Gastroesophageal sphincter (tissue), 4 donors: Measurements from ENCODE around the gene RAB27B. TPM values are rescaled to one million over a fixed set of nuclear protein-coding genes. Genes with fewer than 3 reads are reported as not detected.

Experiments
- ATAC-seq: fragments of 150-250 bp; one replicate; pipeline ENCODE4 v1.9.1; 2016; ENCODE audit warnings: mild to moderate bottlenecking, moderate library complexity
- H3K27ac ChIP-seq, 4 donors: fragments of 200-600 bp; sonication (generic) in 3 of 4; 1 replicate in 3 of 4; 2 replicates in 1 of 4; pipeline ENCODE4 v1.5.1; 2016 to 2019
- H3K27me3 ChIP-seq: fragments of 200-600 bp; sonication (generic); one replicate; pipeline ENCODE4 v1.5.1; 2019
- H3K36me3 ChIP-seq, 2 donors: fragments of 200-600 bp; sonication (generic); one replicate each; pipeline ENCODE4 v1.5.1; 2019; ENCODE audit warnings: control low read depth in 1 of 2
- H3K4me1 ChIP-seq, 3 donors: fragments of 200-600 bp; sonication (generic); 1 replicate in 2 of 3; 2 replicates in 1 of 3; pipeline ENCODE4 v1.5.1; 2016 to 2019; ENCODE audit warnings: control low read depth in 2 of 3
- H3K4me3 ChIP-seq, 2 donors: fragments of 200-600 bp; sonication (generic); one replicate each; pipeline ENCODE4 v1.5.1; 2019; ENCODE audit warnings: mild to moderate bottlenecking in 1 of 2, moderate library complexity in 1 of 2
- H3K9me3 ChIP-seq, 3 donors: fragments of 200-600 bp; sonication (generic); one replicate each; pipeline ENCODE4 v1.5.1; 2017 to 2019; ENCODE audit warnings: control low read depth in 2 of 3
- EP300 ChIP-seq: sonication (generic); formaldehyde crosslinking; IDR thresholded peaks from one replicate; pipeline ENCODE4 v1.6.1; 2017; ENCODE audit warnings: antibody characterized with exemption, mild to moderate bottlenecking
- POLR2A ChIP-seq, 2 donors: fragments of 450-650 bp; IDR thresholded peaks; one replicate each; pipeline ENCODE4 v1.6.1; 2017; ENCODE audit warnings: antibody characterized with exemption in 2 of 2, mild to moderate bottlenecking in 2 of 2, moderate library complexity in 1 of 2
- POLR2AphosphoS5 ChIP-seq: sonication (generic); formaldehyde crosslinking; IDR thresholded peaks from one replicate; pipeline ENCODE4 v1.6.1; 2017; ENCODE audit warnings: antibody characterized with exemption
- WGBS, 2 donors: methylation state at CpG; one replicate each; pipeline ENCODE4 v1.1.5; 2018; ENCODE audit warnings: low coverage in 1 of 2; 5-methylcytosine and 5-hydroxymethylcytosine counted together
- total RNA-seq, 4 donors: library from RNA; depleted of rRNA; stranded (reverse); fragments of >200 nt; gene quantifications; one replicate each; pipeline ENCODE4 v1.1.0, GENCODE V29; 2016
- TF ChIP-seq, protein P1 (sequence below), 4 experiments: fragments of 200-600 bp in 2 of 4; fragments of 450-650 bp in 2 of 4; sonication (generic) in 1 of 4; IDR thresholded peaks; one replicate each; pipeline ENCODE4 v1.5.1; 2017 to 2019; ENCODE audit warnings: antibody characterized with exemption in 4 of 4, mild to moderate bottlenecking in 2 of 4, moderate library complexity in 2 of 4

RAB27B gene
- total RNA-seq, 4 donors from 2014 or later = 0.31 to 3.0 (median 0.69) TPM

DNA sequence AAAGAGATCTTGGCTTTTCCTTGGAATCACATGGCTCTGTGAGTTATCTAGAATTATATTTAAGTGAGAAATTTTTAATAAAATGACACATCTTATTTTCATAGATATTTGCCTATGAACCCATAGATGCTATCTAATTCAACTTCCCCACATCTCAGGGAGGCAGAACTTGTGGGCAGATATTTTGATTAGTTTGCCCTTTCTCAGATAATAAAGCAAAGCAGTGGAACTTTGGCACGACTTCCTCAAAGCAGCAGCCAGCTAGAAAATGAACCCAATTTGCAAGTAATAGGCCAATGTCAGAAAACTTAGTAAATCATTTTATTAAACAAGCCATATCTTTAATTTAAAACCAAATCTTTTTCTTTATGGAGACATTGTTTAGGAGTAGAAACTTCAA is 32.7 kb downstream of the RAB27B start:
- 46 to 67% methylated on average over 1 of the region's 1 CpG for WGBS, 2 donors

DNA sequence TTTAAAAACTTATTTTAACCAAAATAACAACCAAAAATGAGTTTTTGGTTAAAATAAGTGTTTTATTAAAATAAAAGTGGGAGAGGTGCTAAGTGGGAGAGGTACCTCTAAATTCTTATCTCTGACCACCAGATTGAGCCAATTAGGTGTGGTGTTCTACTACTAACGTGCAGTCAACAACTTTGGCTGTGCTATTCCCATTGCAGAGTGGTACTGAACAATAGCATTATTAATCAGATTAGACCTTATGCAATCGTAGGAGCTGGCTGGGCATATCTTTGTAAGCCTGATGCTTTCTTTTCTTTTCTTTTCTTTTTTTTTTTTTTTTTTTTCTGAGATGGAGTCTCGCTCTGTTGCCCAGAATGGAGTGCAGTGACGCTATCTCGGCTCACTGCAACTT is 38.9 kb downstream of the RAB27B start:
- Histone ChIP-seq H3K4me3 (no peak overlapping the region), H3K27ac (no peak overlapping the region), H3K27me3 (no peaks in the 10 kb centered on the region), H3K4me1 (no peaks in the 10 kb centered on the region), H3K9me3 (peaks cover 0 to 6% (median 0%) of the 10 kb centered on the region in 3 donors), H3K36me3 (no peaks in the 10 kb centered on the region)
- ATAC-seq = no peak
- no peak for TF ChIP-seq EP300
- no peak for TF ChIP-seq POLR2AphosphoS5
- no peak for TF ChIP-seq POLR2A (IDR thresholded peaks at IDR 0.05)
- TF ChIP-seq, protein P1, sequence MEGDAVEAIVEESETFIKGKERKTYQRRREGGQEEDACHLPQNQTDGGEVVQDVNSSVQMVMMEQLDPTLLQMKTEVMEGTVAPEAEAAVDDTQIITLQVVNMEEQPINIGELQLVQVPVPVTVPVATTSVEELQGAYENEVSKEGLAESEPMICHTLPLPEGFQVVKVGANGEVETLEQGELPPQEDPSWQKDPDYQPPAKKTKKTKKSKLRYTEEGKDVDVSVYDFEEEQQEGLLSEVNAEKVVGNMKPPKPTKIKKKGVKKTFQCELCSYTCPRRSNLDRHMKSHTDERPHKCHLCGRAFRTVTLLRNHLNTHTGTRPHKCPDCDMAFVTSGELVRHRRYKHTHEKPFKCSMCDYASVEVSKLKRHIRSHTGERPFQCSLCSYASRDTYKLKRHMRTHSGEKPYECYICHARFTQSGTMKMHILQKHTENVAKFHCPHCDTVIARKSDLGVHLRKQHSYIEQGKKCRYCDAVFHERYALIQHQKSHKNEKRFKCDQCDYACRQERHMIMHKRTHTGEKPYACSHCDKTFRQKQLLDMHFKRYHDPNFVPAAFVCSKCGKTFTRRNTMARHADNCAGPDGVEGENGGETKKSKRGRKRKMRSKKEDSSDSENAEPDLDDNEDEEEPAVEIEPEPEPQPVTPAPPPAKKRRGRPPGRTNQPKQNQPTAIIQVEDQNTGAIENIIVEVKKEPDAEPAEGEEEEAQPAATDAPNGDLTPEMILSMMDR (IDR thresholded peaks at IDR 0.05) = no peak
- WGBS, 2 donors = 82 to 85% methylated on average over 2 to 5 of the region's 5 CpGs

More for the DNA sequence above, 32.7 kb downstream of the RAB27B start:
- no peaks in the 10 kb centered on the region for H3K36me3 ChIP-seq
- no peaks in the 10 kb centered on the region for H3K27me3 ChIP-seq
- TF ChIP-seq EP300 = no peak
- TF ChIP-seq POLR2AphosphoS5 = no peak
- TF ChIP-seq POLR2A (IDR thresholded peaks at IDR 0.05) = no peak
- TF ChIP-seq, protein P1 (IDR thresholded peaks at IDR 0.05) = no peak
- no peaks in the 10 kb centered on the region for H3K9me3 ChIP-seq
- no peak for ATAC-seq
- H3K4me3 ChIP-seq = no peak overlapping the region
- H3K4me1 ChIP-seq = no peaks in the 10 kb centered on the region
- no peak overlapping the region for H3K27ac ChIP-seq

DNA sequence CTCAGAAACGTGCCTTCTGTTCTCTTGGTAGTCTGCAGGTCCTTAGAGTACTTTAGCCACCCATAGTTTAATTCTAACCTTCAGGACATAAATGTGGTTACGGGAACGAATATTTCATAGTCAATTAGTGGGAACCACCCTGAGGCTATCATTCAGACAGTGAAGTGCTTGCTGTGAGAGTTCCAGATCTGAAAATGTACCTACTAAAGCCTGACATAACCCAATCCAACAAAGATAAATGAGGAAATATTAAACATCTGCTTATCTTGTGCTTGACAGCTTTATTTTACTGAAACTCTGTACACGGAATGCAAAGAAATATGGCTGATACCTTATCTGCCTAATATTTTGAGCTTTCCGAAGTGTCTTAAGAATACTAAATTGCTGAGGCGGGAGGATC is 43.0 kb downstream of the RAB27B start:
- 76 to 95% methylated on average over 6 of the region's 6 CpGs for WGBS, 2 donors
- no peak overlapping the region for H3K27ac ChIP-seq
- H3K4me1 ChIP-seq = peaks cover 0 to 4% (median 0%) of the 10 kb centered on the region in 3 donors
- H3K36me3 ChIP-seq = no peaks in the 10 kb centered on the region
- TF ChIP-seq POLR2AphosphoS5 (no peak), EP300 (no peak), POLR2A (IDR thresholded peaks at IDR 0.05) (no peak)
- TF ChIP-seq, protein P1 (IDR thresholded peaks at IDR 0.05) = no peak
- no peaks in the 10 kb centered on the region for H3K27me3 ChIP-seq
- H3K4me3 ChIP-seq = no peak overlapping the region
- peaks cover 0 to 6% (median 0%) of the 10 kb centered on the region in 3 donors for H3K9me3 ChIP-seq
- no peak for ATAC-seq

DNA sequence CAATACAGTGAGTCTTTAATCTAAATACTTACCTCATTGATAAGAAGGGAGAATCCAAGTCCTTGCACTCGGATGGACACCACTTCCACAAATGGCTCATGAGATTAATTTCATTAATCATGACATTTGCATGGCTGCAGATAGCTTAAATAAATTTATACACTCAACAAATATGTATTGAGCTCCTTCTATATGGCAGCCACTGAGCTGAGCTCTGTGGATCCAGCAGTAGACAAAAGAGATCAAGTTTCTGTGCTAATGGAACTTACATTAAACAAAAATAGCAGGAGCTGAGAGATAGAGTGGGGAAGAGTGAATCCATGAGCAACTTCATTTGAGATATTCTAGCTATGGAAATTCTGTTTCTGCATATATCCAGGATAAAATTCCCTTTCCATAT is 44.4 kb downstream of the RAB27B start:
- no peaks in the 10 kb centered on the region for H3K9me3 ChIP-seq
- H3K4me1 ChIP-seq = peaks cover 0 to 4% (median 0%) of the 10 kb centered on the region in 3 donors
- no peak overlapping the region for H3K27ac ChIP-seq
- no peak for TF ChIP-seq POLR2A (IDR thresholded peaks at IDR 0.05)
- TF ChIP-seq, protein P1 (IDR thresholded peaks at IDR 0.05) = no peak
- WGBS, 2 donors = 40 to 65% methylated on average over 1 of the region's 1 CpG
- H3K36me3 ChIP-seq = no peaks in the 10 kb centered on the region
- no peak overlapping the region for H3K4me3 ChIP-seq
- no peak for ATAC-seq
- no peaks in the 10 kb centered on the region for H3K27me3 ChIP-seq

DNA sequence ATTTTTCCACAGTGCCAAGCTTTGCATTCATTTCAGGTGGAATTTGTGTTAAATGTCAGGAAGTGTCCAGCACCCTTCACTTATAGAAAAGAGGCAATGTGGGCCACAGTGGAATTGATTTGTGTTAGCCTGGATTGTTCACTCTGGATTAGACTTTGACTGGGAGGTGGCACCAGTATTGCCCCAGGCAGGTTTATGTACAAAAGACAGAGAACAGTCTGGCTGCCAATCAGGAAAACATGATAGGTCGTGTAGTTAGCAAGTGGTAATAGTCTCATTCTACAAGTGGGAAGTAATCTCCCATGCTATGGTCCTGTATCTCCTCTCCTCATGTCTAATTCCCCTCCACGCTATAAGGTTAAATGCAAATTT is 45.6 kb downstream of the RAB27B start:
- no peak for TF ChIP-seq EP300
- TF ChIP-seq POLR2A (IDR thresholded peaks at IDR 0.05) = no peak
- no peak for TF ChIP-seq POLR2AphosphoS5
- TF ChIP-seq, protein P1 (IDR thresholded peaks at IDR 0.05) = no peak
- no peak for ATAC-seq
- Histone ChIP-seq H3K27ac (no peak overlapping the region), H3K4me3 (no peak overlapping the region), H3K36me3 (no peaks in the 10 kb centered on the region), H3K27me3 (no peaks in the 10 kb centered on the region), H3K4me1 (peaks cover 0 to 4% (median 0%) of the 10 kb centered on the region in 3 donors), H3K9me3 (no peaks in the 10 kb centered on the region)
- WGBS, 2 donors = 66 to 82% methylated on average over 2 of the region's 2 CpGs
